22Rv1 (cell line): Measurements from ENCODE around the gene KCNH8.

ENCODE experiments used
- ZFX ChIP-seq: fragments of 450-650 bp; IDR thresholded peaks from 2 replicates; pipeline ENCODE4 v1.6.1; 2017; ENCODE audit warnings: antibody characterized with exemption, borderline replicate concordance
- TF ChIP-seq, protein P1 (sequence below): fragments of 450-650 bp; IDR thresholded peaks from 2 replicates; pipeline ENCODE4 v1.5.1; 2017; ENCODE audit warnings: mild to moderate bottlenecking

- TF ChIP-seq, protein P1, sequence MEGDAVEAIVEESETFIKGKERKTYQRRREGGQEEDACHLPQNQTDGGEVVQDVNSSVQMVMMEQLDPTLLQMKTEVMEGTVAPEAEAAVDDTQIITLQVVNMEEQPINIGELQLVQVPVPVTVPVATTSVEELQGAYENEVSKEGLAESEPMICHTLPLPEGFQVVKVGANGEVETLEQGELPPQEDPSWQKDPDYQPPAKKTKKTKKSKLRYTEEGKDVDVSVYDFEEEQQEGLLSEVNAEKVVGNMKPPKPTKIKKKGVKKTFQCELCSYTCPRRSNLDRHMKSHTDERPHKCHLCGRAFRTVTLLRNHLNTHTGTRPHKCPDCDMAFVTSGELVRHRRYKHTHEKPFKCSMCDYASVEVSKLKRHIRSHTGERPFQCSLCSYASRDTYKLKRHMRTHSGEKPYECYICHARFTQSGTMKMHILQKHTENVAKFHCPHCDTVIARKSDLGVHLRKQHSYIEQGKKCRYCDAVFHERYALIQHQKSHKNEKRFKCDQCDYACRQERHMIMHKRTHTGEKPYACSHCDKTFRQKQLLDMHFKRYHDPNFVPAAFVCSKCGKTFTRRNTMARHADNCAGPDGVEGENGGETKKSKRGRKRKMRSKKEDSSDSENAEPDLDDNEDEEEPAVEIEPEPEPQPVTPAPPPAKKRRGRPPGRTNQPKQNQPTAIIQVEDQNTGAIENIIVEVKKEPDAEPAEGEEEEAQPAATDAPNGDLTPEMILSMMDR: no peak
- no peak for TF ChIP-seq ZFX
Observed at GRCh38 chr3:19105826-19106225, 42.5 kb upstream of the KCNH8 start.
